Activated effector memory CD4-positive, alpha-beta T cell treated with Interleukin-2 at 50 U/mL for 16 hours (primary cell): ENCODE data around the gene TBC1D16.
"Not testable (repeated sequence)": the region's sequence is repeated elsewhere in the genome, so short reads cannot be mapped to it uniquely, and the experiment has no call there.

ENCODE experiments used
- DNase-seq: peaks from one replicate; pipeline ENCODE4 v3.0.0-alpha.2; 2020

TBC1D16 gene

GRCh38 chr17:79909121-79909520 lies 126.6 kb downstream of the TBC1D16 start:
- DNase-seq, result no peak

GRCh38 chr17:79907850-79908249 lies 127.8 kb downstream of the TBC1D16 start:
- DNase-seq, result no peak

GRCh38 chr17:79907217-79907715 lies 128.4 kb downstream of the TBC1D16 start:
- DNase-seq, result no peak

GRCh38 chr17:79905832-79906231 lies 129.8 kb downstream of the TBC1D16 start:
- DNase-seq, result no peak

GRCh38 chr17:79904865-79905264 lies 130.8 kb downstream of the TBC1D16 start:
- no peak for DNase-seq

GRCh38 chr17:79902146-79902791 lies 133.4 kb downstream of the TBC1D16 start:
- DNase-seq, result no peak

GRCh38 chr17:79901131-79901530 lies 134.5 kb downstream of the TBC1D16 start:
- no peak for DNase-seq

GRCh38 chr17:79899584-79899983 lies 136.1 kb downstream of the TBC1D16 start:
- no peak for DNase-seq

GRCh38 chr17:79897243-79898063 lies 138.2 kb downstream of the TBC1D16 start:
- DNase-seq, result no peak

- not testable (repeated sequence) for DNase-seq
These were observed 142.2 kb downstream of the TBC1D16 start for GRCh38 chr17:79893457-79893856.

GRCh38 chr17:79892457-79893241 lies 143.0 kb downstream of the TBC1D16 start:
- no peak for DNase-seq

GRCh38 chr17:79891113-79891730 lies 144.4 kb downstream of the TBC1D16 start:
- DNase-seq, result no peak

- no peak for DNase-seq
These were observed 145.0 kb downstream of the TBC1D16 start for GRCh38 chr17:79890706-79891105.

- DNase-seq, result no peak
These were observed 146.6 kb downstream of the TBC1D16 start for GRCh38 chr17:79888811-79889634.

- no peak for DNase-seq
These were observed 147.6 kb downstream of the TBC1D16 start for GRCh38 chr17:79888009-79888540.

- no peak for DNase-seq
These were observed 148.2 kb downstream of the TBC1D16 start for GRCh38 chr17:79887451-79887991.

- DNase-seq, result no peak
These were observed 152.5 kb downstream of the TBC1D16 start for GRCh38 chr17:79883202-79883601.
